Measurements from ENCODE around the gene LMBRD1. TPM values are rescaled to one million over a fixed set of nuclear protein-coding genes. Genes with fewer than 3 reads are reported as not detected.

Gene LMBRD1
- total RNA-seq, result 46.9 and 51.3 TPM in 2 replicates

GRCh38 chr6:69796642-69797390 lies at the start of gene LMBRD1:
TSS of gene LMBRD1 (minus strand) at chr6:69797010. CDS start at chr6:69796881, 129 bp downstream.
- no peaks in the 10 kb centered on the region for H3K27me3 Mint-ChIP-seq
- peak; percentile 100 for DNase-seq
- no peaks in the 10 kb centered on the region for H3K9me3 Mint-ChIP-seq
- H3K36me3 Mint-ChIP-seq (ENCODE audit: low read depth), result peaks cover 20% of the 10 kb centered on the region
- peak; percentile 81 for ATAC-seq (ENCODE audit: low read depth)
- CTCF ChIA-PET, result interaction anchor here (0.5 to 1.9 kb wide), 17 partner anchors 10 to 311 kb away, joined by 3 to 12 read pairs (median 3); no protein-coding TSS in a partner anchor
- H3K4me1 Mint-ChIP-seq, result peaks cover 47% of the 10 kb centered on the region
- POLR2A ChIA-PET, result interaction anchor here (0.6 to 3.4 kb wide), 24 partner anchors 11 to 634 kb away, joined by 3 to 106 read pairs (median 4); partner anchors contain the start of genes COL19A1 and FAM135A
- peak within 1 kb of the TSS; percentile 95 for H3K4me3 Mint-ChIP-seq
- peak; percentile 53 for TF ChIP-seq CTCF (IDR thresholded peaks at IDR 0.05)
- peak within 1 kb of the TSS; percentile 97 for H3K27ac Mint-ChIP-seq
- intact Hi-C loops (cut with micrococcal nuclease), result loop anchor here (1.0 to 5.0 kb wide), 9 partner anchors 8 to 1491 kb away; partner anchors contain the start of genes FAM135A, OGFRL1 and SMAP1

- Mint-ChIP-seq H3K27ac (no peak overlapping the region), H3K36me3 (ENCODE audit: low read depth) (no peaks in the 10 kb centered on the region), H3K4me1 (peaks cover 25% of the 10 kb centered on the region), H3K27me3 (no peaks in the 10 kb centered on the region), H3K9me3 (no peaks in the 10 kb centered on the region), H3K4me3 (no peak overlapping the region)
- ATAC-seq (ENCODE audit: low read depth) (no peak), DNase-seq (no peak)
- ChIA-PET CTCF (no interaction called here), POLR2A (no interaction called here)
- TF ChIP-seq CTCF (IDR thresholded peaks at IDR 0.05), result no peak
- intact Hi-C loops (cut with micrococcal nuclease), result no loop called here
These were observed 49.5 kb upstream of the LMBRD1 start for GRCh38 chr6:69846312-69846711.

GRCh38 chr6:69843189-69843588 lies 46.4 kb upstream of the LMBRD1 start:
- H3K4me1 Mint-ChIP-seq, result peaks cover 27% of the 10 kb centered on the region
- no peaks in the 10 kb centered on the region for H3K27me3 Mint-ChIP-seq
- no peaks in the 10 kb centered on the region for H3K36me3 Mint-ChIP-seq (ENCODE audit: low read depth)
- no peaks in the 10 kb centered on the region for H3K9me3 Mint-ChIP-seq
- intact Hi-C loops (cut with micrococcal nuclease), result no loop called here
- no peak overlapping the region for H3K4me3 Mint-ChIP-seq
- DNase-seq, result no peak
- ChIA-PET POLR2A (interaction anchor here (1.2 kb wide), 1 partner anchor 23 kb away, joined by 3 read pairs; the partner anchor contains the start of gene COL19A1), CTCF (interaction anchor here (1.4 kb wide), 1 partner anchor 265 kb away, joined by 4 read pairs; no protein-coding TSS in a partner anchor)
- H3K27ac Mint-ChIP-seq, result no peak overlapping the region
- no peak for ATAC-seq (ENCODE audit: low read depth)
- no peak for TF ChIP-seq CTCF (IDR thresholded peaks at IDR 0.05)

GRCh38 chr6:69841862-69842261 lies 45.1 kb upstream of the LMBRD1 start:
- intact Hi-C loops (cut with micrococcal nuclease), result no loop called here
- TF ChIP-seq CTCF (IDR thresholded peaks at IDR 0.05), result no peak
- Mint-ChIP-seq H3K4me3 (no peak overlapping the region), H3K9me3 (no peaks in the 10 kb centered on the region), H3K27me3 (no peaks in the 10 kb centered on the region), H3K27ac (no peak overlapping the region), H3K4me1 (peaks cover 36% of the 10 kb centered on the region), H3K36me3 (ENCODE audit: low read depth) (no peaks in the 10 kb centered on the region)
- ATAC-seq (ENCODE audit: low read depth) (peak; percentile 42), DNase-seq (no peak)
- ChIA-PET CTCF (interaction anchor here (1.4 kb wide), 1 partner anchor 266 kb away, joined by 4 read pairs; no protein-coding TSS in a partner anchor), POLR2A (interaction anchor here (1.0 kb wide), 1 partner anchor 25 kb away, joined by 3 read pairs; the partner anchor contains the start of gene COL19A1)
